ENCODE measurements around the gene FAM240A.
"Not testable (repeated sequence)": the region's sequence is repeated elsewhere in the genome, so short reads cannot be mapped to it uniquely, and the experiment has no call there.

The FAM240A gene

GRCh38 chr3:46585799-46586693, 26.3 kb upstream of the FAM240A start:
- ATAC-seq, result no peak

DNA sequence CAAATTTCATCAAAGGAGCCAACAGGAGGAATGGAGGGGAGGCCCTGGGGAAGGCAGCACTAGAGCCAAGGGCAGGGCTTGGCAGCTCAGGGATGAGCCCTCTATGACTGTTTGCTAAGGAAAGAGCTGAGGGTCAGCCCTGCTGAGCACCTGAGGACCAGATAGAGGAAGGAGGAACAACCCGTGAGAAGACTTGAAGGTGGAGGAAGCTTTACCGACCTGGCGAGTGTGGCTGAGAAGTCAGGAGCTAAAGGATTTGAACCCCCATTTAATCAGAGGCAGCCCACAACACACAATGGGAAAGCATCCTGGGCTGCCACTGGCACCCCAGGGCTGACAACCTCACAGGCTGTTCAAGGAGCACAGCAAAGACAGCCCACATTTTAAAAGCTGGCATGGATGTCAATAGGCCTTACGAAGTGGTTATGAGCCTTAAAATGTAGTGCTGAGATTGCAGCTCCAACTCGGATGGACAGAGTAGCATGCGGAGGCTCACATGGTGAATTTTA, 25.5 kb upstream of the FAM240A start:
- TF ChIP-seq ZNF70 (CRISPR knock-in tag; IDR thresholded peaks at IDR 0.05), result no peak
- no peak for TF ChIP-seq GLIS3 (CRISPR knock-in tag; IDR thresholded peaks at IDR 0.05)
- no peak for TF ChIP-seq PPARA (CRISPR knock-in tag; IDR thresholded peaks at IDR 0.05; ENCODE audit: borderline replicate concordance)
- no peak for TF ChIP-seq ZFP3 (CRISPR knock-in tag; IDR thresholded peaks at IDR 0.05)
- TF ChIP-seq, protein P1, sequence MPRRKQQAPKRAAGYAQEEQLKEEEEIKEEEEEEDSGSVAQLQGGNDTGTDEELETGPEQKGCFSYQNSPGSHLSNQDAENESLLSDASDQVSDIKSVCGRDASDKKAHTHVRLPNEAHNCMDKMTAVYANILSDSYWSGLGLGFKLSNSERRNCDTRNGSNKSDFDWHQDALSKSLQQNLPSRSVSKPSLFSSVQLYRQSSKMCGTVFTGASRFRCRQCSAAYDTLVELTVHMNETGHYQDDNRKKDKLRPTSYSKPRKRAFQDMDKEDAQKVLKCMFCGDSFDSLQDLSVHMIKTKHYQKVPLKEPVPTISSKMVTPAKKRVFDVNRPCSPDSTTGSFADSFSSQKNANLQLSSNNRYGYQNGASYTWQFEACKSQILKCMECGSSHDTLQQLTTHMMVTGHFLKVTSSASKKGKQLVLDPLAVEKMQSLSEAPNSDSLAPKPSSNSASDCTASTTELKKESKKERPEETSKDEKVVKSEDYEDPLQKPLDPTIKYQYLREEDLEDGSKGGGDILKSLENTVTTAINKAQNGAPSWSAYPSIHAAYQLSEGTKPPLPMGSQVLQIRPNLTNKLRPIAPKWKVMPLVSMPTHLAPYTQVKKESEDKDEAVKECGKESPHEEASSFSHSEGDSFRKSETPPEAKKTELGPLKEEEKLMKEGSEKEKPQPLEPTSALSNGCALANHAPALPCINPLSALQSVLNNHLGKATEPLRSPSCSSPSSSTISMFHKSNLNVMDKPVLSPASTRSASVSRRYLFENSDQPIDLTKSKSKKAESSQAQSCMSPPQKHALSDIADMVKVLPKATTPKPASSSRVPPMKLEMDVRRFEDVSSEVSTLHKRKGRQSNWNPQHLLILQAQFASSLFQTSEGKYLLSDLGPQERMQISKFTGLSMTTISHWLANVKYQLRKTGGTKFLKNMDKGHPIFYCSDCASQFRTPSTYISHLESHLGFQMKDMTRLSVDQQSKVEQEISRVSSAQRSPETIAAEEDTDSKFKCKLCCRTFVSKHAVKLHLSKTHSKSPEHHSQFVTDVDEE (CRISPR knock-in tag; IDR thresholded peaks at IDR 0.05), result no peak
- ATAC-seq, result no peak

More at GRCh38 chr3:46585799-46586693, 26.3 kb upstream of the FAM240A start:
- TF ChIP-seq, protein P2, sequence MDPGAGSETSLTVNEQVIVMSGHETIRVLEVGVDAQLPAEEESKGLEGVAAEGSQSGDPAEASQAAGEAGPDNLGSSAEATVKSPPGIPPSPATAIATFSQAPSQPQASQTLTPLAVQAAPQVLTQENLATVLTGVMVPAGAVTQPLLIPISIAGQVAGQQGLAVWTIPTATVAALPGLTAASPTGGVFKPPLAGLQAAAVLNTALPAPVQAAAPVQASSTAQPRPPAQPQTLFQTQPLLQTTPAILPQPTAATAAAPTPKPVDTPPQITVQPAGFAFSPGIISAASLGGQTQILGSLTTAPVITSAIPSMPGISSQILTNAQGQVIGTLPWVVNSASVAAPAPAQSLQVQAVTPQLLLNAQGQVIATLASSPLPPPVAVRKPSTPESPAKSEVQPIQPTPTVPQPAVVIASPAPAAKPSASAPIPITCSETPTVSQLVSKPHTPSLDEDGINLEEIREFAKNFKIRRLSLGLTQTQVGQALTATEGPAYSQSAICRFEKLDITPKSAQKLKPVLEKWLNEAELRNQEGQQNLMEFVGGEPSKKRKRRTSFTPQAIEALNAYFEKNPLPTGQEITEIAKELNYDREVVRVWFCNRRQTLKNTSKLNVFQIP (CRISPR knock-in tag; IDR thresholded peaks at IDR 0.05; ENCODE audit: borderline replicate concordance, low read depth), result no peak

- not testable (repeated sequence) for ATAC-seq
These were observed 25.1 kb upstream of the FAM240A start for GRCh38 chr3:46587268-46587667.

- TF ChIP-seq ESRRG (CRISPR knock-in tag; IDR thresholded peaks at IDR 0.05), result no peak
- no peak for TF ChIP-seq ZNF70 (CRISPR knock-in tag; IDR thresholded peaks at IDR 0.05)
- TF ChIP-seq ISL1 (CRISPR knock-in tag; IDR thresholded peaks at IDR 0.05), result no peak
- TF ChIP-seq, protein P3, sequence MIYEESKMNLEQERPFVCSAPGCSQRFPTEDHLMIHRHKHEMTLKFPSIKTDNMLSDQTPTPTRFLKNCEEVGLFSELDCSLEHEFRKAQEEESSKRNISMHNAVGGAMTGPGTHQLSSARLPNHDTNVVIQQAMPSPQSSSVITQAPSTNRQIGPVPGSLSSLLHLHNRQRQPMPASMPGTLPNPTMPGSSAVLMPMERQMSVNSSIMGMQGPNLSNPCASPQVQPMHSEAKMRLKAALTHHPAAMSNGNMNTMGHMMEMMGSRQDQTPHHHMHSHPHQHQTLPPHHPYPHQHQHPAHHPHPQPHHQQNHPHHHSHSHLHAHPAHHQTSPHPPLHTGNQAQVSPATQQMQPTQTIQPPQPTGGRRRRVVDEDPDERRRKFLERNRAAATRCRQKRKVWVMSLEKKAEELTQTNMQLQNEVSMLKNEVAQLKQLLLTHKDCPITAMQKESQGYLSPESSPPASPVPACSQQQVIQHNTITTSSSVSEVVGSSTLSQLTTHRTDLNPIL (CRISPR knock-in tag; IDR thresholded peaks at IDR 0.05; ENCODE audit: low read depth), result no peak
- TF ChIP-seq, protein P2 (CRISPR knock-in tag; IDR thresholded peaks at IDR 0.05; ENCODE audit: borderline replicate concordance, low read depth), result no peak
- TF ChIP-seq SNAI2 (CRISPR knock-in tag; IDR thresholded peaks at IDR 0.05), result no peak
- TF ChIP-seq ZC3H10 (CRISPR knock-in tag; IDR thresholded peaks at IDR 0.05), result no peak
- no peak for ATAC-seq
These were observed 19.0 kb upstream of the FAM240A start for GRCh38 chr3:46593274-46593862.

- ATAC-seq, result no peak
- TF ChIP-seq PPARA (CRISPR knock-in tag; IDR thresholded peaks at IDR 0.05; ENCODE audit: borderline replicate concordance) (no peak), OSR1 (CRISPR knock-in tag; IDR thresholded peaks at IDR 0.05) (no peak), ZFP3 (CRISPR knock-in tag; IDR thresholded peaks at IDR 0.05) (no peak), ZNF565 (CRISPR knock-in tag; conservative IDR thresholded peaks at IDR 0.05; ENCODE audit: low read depth) (no peak), BACH2 (CRISPR knock-in tag; IDR thresholded peaks at IDR 0.05; ENCODE audit: borderline replicate concordance) (no peak), ZNF8 (CRISPR knock-in tag; IDR thresholded peaks at IDR 0.05) (no peak), TCF4 (CRISPR knock-in tag; IDR thresholded peaks at IDR 0.05; ENCODE audit: borderline replicate concordance) (no peak), SNAI2 (CRISPR knock-in tag; IDR thresholded peaks at IDR 0.05) (no peak), CSDC2 (CRISPR knock-in tag; IDR thresholded peaks at IDR 0.05) (no peak), GLIS3 (CRISPR knock-in tag; IDR thresholded peaks at IDR 0.05) (no peak)
- TF ChIP-seq, protein P3 (CRISPR knock-in tag; IDR thresholded peaks at IDR 0.05; ENCODE audit: low read depth), result no peak
- TF ChIP-seq, protein P1 (CRISPR knock-in tag; IDR thresholded peaks at IDR 0.05), result no peak
- TF ChIP-seq, protein P4, sequence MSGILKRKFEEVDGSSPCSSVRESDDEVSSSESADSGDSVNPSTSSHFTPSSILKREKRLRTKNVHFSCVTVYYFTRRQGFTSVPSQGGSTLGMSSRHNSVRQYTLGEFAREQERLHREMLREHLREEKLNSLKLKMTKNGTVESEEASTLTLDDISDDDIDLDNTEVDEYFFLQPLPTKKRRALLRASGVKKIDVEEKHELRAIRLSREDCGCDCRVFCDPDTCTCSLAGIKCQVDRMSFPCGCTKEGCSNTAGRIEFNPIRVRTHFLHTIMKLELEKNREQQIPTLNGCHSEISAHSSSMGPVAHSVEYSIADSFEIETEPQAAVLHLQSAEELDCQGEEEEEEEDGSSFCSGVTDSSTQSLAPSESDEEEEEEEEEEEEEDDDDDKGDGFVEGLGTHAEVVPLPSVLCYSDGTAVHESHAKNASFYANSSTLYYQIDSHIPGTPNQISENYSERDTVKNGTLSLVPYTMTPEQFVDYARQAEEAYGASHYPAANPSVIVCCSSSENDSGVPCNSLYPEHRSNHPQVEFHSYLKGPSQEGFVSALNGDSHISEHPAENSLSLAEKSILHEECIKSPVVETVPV (CRISPR knock-in tag; IDR thresholded peaks at IDR 0.05), result no peak
These were observed 18.3 kb upstream of the FAM240A start for GRCh38 chr3:46593979-46594378.
